Measurements from ENCODE around the gene MEGF11. TPM values are rescaled to one million over a fixed set of nuclear protein-coding genes. Genes with fewer than 3 reads are reported as not detected.

The MEGF11 gene
- total RNA-seq, 4 donors from 2014 or later, result not detected

- no peak overlapping the region for H3K27ac ChIP-seq
- no peak for DNase-seq
- no peaks in the 10 kb centered on the region for H3K4me1 ChIP-seq
- no peaks in the 10 kb centered on the region for H3K36me3 ChIP-seq
- H3K9me3 ChIP-seq, result no peaks in the 10 kb centered on the region
- no peak overlapping the region for H3K4me3 ChIP-seq
- TF ChIP-seq CTCF (IDR thresholded peaks at IDR 0.05), result no peak
- no peak for TF ChIP-seq POLR2A (IDR thresholded peaks at IDR 0.05)
- no peaks in the 10 kb centered on the region for H3K27me3 ChIP-seq
Observed at GRCh38 chr15:66216806-66217205, 36.7 kb downstream of the MEGF11 start.

- Histone ChIP-seq H3K9me3 (no peaks in the 10 kb centered on the region), H3K27ac (no peak overlapping the region), H3K4me3 (no peak overlapping the region), H3K27me3 (no peaks in the 10 kb centered on the region), H3K4me1 (no peaks in the 10 kb centered on the region), H3K36me3 (no peaks in the 10 kb centered on the region)
- DNase-seq, result no peak
- TF ChIP-seq CTCF (IDR thresholded peaks at IDR 0.05) (no peak), POLR2A (IDR thresholded peaks at IDR 0.05) (no peak)
Observed at GRCh38 chr15:66215811-66216210, 37.7 kb downstream of the MEGF11 start.

GRCh38 chr15:66214246-66214645 is 39.3 kb downstream of the MEGF11 start:
- TF ChIP-seq POLR2A (IDR thresholded peaks at IDR 0.05), result no peak
- no peak for TF ChIP-seq CTCF (IDR thresholded peaks at IDR 0.05)
- Histone ChIP-seq H3K4me1 (no peaks in the 10 kb centered on the region), H3K36me3 (no peaks in the 10 kb centered on the region), H3K27me3 (no peaks in the 10 kb centered on the region), H3K9me3 (no peaks in the 10 kb centered on the region), H3K27ac (no peak overlapping the region), H3K4me3 (no peak overlapping the region)
- no peak for DNase-seq

GRCh38 chr15:66212563-66212921 is 41.0 kb downstream of the MEGF11 start:
- no peak overlapping the region for H3K4me3 ChIP-seq
- DNase-seq, result no peak
- H3K4me1 ChIP-seq, result no peaks in the 10 kb centered on the region
- H3K27me3 ChIP-seq, result no peaks in the 10 kb centered on the region
- no peaks in the 10 kb centered on the region for H3K9me3 ChIP-seq
- H3K27ac ChIP-seq, result no peak overlapping the region
- no peaks in the 10 kb centered on the region for H3K36me3 ChIP-seq
- TF ChIP-seq POLR2A (IDR thresholded peaks at IDR 0.05) (no peak), CTCF (IDR thresholded peaks at IDR 0.05) (no peak)

GRCh38 chr15:66211670-66212562 is 41.6 kb downstream of the MEGF11 start:
- TF ChIP-seq POLR2A (IDR thresholded peaks at IDR 0.05), result no peak
- TF ChIP-seq CTCF (IDR thresholded peaks at IDR 0.05), result no peak
- no peak overlapping the region for H3K4me3 ChIP-seq
- no peaks in the 10 kb centered on the region for H3K4me1 ChIP-seq
- H3K27ac ChIP-seq, result no peak overlapping the region
- H3K36me3 ChIP-seq, result no peaks in the 10 kb centered on the region
- no peaks in the 10 kb centered on the region for H3K9me3 ChIP-seq
- DNase-seq, result no peak
- H3K27me3 ChIP-seq, result no peaks in the 10 kb centered on the region

Measured in Peyer's patch (tissue), 4 donors.